ENCODE data around the gene GALNT17.

Gene GALNT17

DNA sequence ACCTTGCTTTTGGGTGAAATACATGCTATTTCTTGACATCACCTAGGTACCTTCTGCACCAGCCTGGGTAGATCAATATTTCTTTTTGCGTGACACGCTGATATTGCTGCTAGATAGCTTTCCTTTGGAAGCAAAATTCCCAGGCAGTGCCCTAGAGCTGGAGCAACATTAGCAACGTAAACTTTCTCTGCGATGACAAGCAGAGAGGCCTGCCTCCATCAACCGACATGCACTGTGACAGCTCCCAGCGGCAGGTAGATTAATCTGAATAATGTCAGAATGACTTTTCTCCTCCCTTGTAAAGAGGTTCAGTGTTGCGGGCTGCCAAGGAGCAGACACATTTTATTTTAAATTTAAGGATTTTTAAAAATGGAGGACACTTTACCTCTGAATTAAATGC is 307.4 kb downstream of the GALNT17 start:
- Mint-ChIP-seq H3K4me1 (no peaks in the 10 kb centered on the region), H3K36me3 (no peaks in the 10 kb centered on the region), H3K9me3 (peaks cover 4% of the 10 kb centered on the region)

DNA sequence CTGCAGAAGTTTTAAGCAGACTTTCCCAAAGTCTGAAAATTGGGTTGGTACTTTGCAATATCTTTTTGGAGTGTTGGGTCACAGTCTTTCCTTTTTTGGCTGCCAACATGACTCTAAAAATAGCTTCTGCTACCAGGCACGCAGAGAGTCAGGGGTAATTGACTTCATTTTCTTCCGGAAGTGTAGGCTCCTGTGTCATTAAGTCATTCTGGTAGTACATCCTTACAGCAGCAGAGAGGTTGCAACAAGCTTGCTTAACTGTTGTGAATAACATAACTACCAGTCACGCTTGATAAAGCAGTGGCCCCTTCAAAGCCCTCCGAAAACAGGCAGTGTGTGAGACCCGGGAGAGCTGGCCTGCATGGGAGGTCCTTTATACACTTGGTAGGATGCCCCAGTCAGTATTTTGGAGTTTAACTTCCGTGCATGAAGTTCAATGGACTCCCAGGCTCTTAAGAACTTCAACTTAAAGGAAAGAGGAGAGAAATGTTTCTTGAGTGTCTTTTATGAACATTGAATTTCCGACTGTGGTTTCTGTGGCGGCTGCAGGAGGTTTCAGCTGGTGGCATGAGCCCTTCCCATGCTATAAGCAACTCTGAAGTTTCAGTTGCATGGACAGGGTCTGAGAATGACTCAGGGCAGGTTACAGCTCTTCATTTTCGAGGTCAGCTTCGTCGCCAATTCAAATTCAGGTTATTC is 310.7 kb downstream of the GALNT17 start:
- Mint-ChIP-seq H3K9me3 (peaks cover 4% of the 10 kb centered on the region), H3K4me3 (no peak overlapping the region), H3K4me1 (no peaks in the 10 kb centered on the region), H3K36me3 (no peaks in the 10 kb centered on the region), H3K27ac (no peak overlapping the region)
- ATAC-seq (no peak), DNase-seq (ENCODE audit: low spot score in 2 of 2) (no peak)

More for the DNA sequence above, 307.4 kb downstream of the GALNT17 start:
- no peak overlapping the region for H3K27ac Mint-ChIP-seq
- no peak overlapping the region for H3K4me3 Mint-ChIP-seq
- no peak for DNase-seq (ENCODE audit: low spot score in 2 of 2)
- ATAC-seq, result no peak

DNA sequence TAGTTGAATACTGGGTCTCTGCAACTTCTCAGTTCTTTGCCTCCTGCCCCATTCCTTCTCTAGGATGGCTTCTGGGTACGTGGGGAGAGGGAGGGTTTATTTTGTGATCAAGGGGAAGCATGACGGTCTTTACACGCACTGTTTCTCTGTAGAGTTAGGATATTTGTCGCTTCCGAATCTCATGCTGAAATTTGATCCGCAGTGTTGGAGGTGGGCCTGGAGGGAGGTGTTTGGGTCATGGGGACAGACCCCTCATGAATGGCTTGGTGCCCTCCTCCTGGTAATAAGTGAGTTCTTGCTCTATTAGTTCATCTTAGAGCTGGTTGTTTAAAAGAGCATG is 311.2 kb downstream of the GALNT17 start:
- ATAC-seq, result no peak
- H3K36me3 Mint-ChIP-seq, result no peaks in the 10 kb centered on the region
- H3K9me3 Mint-ChIP-seq, result peaks cover 10% of the 10 kb centered on the region
- DNase-seq (ENCODE audit: low spot score in 2 of 2), result no peak
- H3K27ac Mint-ChIP-seq, result no peak overlapping the region
- no peak overlapping the region for H3K4me3 Mint-ChIP-seq
- no peaks in the 10 kb centered on the region for H3K4me1 Mint-ChIP-seq

DNA sequence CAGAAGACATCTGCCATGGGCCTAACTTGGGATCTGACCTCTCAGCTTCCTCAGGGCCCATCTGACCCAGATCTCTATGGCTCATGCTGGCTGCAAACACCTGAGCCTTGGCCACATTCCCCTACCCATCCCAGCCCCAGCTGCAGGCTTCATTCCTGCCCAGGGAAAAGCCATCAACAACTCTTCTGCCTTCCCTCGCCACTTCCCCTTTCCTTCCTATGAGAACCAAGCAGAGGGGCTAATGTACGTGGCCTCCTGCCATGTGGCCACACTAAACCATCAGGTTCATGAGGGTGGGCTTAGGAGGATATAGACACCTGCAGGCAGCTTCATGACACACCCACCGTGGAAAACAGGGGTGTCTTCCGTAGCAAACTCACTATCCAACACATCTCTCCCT is 312.2 kb downstream of the GALNT17 start:
- DNase-seq (ENCODE audit: low spot score in 2 of 2), result no peak
- ATAC-seq, result no peak
- Mint-ChIP-seq H3K4me1 (no peaks in the 10 kb centered on the region), H3K27ac (no peak overlapping the region), H3K4me3 (no peak overlapping the region), H3K36me3 (no peaks in the 10 kb centered on the region), H3K9me3 (peaks cover 13% of the 10 kb centered on the region)

DNA sequence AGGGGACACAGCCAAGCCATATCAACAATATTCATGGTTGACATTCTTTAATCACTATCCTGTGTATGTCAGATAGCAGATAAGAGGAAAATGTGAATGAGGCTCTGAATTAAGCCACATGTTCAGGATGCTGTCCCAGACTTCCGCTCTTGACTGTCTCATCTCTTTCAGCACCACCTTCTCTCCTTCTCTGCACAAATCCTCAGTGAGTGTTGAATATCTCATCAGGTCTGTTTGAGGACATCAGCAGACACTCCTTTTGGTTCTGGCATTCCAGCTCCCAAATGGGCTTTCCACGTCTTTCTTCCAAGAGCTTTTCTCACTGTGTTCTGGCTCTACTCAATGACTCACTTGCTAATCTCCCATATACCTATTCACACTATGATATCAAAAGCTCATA is 321.7 kb downstream of the GALNT17 start:
- H3K4me3 Mint-ChIP-seq, result no peak overlapping the region
- H3K27ac Mint-ChIP-seq, result no peak overlapping the region
- no peaks in the 10 kb centered on the region for H3K36me3 Mint-ChIP-seq
- H3K9me3 Mint-ChIP-seq, result peaks cover 11% of the 10 kb centered on the region
- ATAC-seq, result no peak
- DNase-seq (ENCODE audit: low spot score in 2 of 2), result no peak
- no peaks in the 10 kb centered on the region for H3K4me1 Mint-ChIP-seq

DNA sequence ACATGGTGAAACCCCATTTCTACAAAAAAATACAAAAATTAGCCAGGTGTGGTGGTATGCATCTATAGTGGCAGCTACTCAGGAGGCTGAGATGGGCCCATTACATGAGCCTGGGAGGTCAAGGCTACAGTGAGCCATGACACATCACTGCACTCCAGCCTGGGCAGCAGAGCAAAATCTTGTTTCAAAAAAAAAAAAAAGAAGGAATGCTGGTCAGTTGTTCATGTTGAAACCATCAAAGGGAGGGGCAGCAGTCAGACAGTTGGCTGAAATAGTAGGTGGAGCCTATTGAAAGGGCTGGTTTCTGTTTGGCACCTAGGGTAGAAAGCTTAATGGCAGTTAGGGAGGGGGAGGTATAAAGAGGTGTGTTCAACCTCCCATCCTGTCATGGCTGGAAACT is 323.0 kb downstream of the GALNT17 start:
- DNase-seq (ENCODE audit: low spot score in 2 of 2) (no peak), ATAC-seq (no peak)
- Mint-ChIP-seq H3K9me3 (peaks cover 11% of the 10 kb centered on the region), H3K27ac (no peak overlapping the region), H3K4me3 (no peak overlapping the region), H3K36me3 (no peaks in the 10 kb centered on the region), H3K4me1 (no peaks in the 10 kb centered on the region)

DNA sequence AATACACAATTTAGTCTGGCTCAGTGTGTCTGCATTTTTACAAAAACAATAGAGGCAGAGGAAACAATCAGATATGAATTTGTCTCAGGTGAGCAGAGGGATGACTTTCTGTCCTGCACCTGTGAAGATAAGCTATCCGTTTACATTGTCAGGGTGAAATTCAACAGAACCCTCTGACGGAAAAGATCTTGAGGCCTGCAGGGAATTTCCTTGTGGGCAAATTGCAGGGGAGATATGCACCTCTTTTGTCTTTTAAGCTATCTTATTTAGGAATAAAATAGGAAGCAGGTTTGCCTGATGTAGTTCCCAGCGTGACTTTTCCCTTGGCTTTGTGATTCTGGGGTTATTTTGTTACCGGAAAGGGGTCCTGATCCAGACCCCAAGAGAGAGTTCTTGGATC is 325.1 kb downstream of the GALNT17 start:
- no peak overlapping the region for H3K27ac Mint-ChIP-seq
- ATAC-seq (no peak), DNase-seq (ENCODE audit: low spot score in 2 of 2) (no peak)
- H3K9me3 Mint-ChIP-seq, result peaks cover 8% of the 10 kb centered on the region
- no peaks in the 10 kb centered on the region for H3K36me3 Mint-ChIP-seq
- H3K4me1 Mint-ChIP-seq, result no peaks in the 10 kb centered on the region
- no peak overlapping the region for H3K4me3 Mint-ChIP-seq

DNA sequence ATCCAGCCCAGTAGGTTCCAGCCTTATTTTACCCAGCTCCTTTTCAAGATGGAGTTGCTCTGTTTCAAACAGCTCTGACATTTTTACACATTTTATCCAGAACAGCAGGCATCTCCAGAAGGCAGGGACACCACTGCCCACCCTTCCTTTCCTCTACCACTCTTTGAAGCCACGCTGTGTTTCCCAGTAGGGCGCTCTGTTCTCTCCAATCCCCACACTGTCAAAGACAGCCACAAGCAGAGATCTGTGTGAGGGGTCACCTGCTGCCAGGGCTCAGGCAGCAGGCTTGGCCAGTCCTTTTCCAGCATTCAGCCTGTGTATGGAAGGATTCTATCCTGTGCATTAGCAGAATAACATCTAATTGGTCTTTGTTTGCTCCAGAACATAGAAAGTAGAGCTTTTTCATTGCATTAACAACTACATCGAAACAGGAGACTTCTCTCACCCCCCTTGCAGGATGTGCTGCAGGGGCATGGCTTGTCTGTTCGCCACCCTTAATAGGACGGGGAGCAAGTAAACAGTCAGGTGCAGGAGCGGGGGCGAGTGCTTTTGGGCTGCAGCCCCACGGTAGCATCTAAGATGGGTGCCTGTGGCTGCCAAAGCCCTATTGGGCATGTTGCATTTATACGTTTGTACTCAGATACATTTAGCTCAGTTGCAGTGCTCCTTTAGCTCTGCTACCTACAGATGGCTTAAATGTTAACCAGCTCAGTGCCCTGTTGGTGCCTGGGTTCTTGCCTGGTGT is 326.1 kb downstream of the GALNT17 start:
- Mint-ChIP-seq H3K27ac (no peak overlapping the region), H3K9me3 (peaks cover 10% of the 10 kb centered on the region), H3K36me3 (no peaks in the 10 kb centered on the region)

DNA sequence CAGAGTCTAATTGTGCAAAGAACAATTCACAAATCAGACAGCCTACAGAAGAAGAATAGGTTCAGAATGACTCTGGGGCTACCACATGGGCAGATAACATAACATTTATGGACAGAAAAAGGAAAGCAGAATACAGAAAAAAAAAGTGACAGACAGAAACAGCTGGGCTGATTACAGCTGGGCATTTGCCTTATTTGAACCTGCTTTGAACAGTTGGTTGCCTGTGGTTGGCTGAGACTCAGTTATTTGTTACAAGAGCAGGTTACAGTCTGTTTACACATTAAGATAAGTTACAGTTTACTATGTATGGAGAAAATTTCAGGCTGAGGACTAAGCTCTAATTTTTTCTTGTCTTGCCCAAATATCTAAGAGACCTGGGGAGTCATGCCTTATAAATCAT is 327.2 kb downstream of the GALNT17 start:
- Mint-ChIP-seq H3K36me3 (no peaks in the 10 kb centered on the region), H3K4me3 (no peak overlapping the region), H3K9me3 (peaks cover 7% of the 10 kb centered on the region), H3K4me1 (no peaks in the 10 kb centered on the region), H3K27ac (no peak overlapping the region)
- no peak for DNase-seq (ENCODE audit: low spot score in 2 of 2)
- no peak for ATAC-seq

More for the DNA sequence above, 326.1 kb downstream of the GALNT17 start:
- H3K4me1 Mint-ChIP-seq, result no peaks in the 10 kb centered on the region
- ATAC-seq, result no peak
- DNase-seq (ENCODE audit: low spot score in 2 of 2), result no peak
- no peak overlapping the region for H3K4me3 Mint-ChIP-seq

DNA sequence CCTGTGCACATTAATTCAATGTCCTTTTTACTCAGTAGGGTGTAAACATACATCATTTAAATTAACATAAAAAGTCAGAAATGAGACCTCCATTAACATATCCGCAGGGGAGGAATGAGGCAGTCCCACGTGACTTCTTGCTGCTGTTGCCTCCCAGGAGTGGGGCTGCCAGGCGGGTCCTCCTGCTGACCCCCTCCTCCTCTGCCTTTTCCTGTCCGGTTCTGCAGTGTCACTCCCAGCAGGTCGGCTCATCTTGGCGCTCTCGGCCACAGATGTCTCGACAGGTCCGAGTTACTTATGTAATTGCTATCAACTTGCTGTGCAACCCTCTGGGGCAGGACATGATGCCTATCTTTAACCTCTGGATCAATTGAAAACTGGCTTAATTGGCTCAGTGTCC is 329.6 kb downstream of the GALNT17 start:
- Mint-ChIP-seq H3K36me3 (no peaks in the 10 kb centered on the region), H3K4me3 (no peak overlapping the region), H3K27ac (no peak overlapping the region), H3K9me3 (peaks cover 8% of the 10 kb centered on the region), H3K4me1 (no peaks in the 10 kb centered on the region)
- DNase-seq (ENCODE audit: low spot score in 2 of 2) (no peak), ATAC-seq (no peak)

DNA sequence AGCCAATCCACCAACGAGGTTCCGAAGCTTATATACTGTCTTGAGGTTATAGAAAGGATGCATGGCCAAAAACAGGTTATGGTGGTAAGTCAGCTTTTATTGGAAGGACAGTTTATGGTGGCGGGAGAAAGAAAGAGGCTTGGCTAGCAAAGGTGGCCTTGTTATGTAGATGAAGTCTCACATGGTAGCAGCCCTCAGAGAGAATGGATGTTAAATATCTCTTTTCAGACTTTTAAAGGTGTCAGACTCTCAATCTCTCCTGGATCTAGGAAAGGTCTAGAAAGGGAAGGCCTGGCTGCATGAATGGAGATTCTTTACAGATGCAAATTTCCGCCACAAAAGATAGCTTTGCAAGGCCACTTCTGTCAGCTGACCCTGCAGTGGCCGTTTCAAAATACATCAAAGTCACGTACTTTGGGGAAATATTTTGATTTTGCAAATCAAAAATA is 333.8 kb downstream of the GALNT17 start:
- H3K4me3 Mint-ChIP-seq, result no peak overlapping the region
- no peaks in the 10 kb centered on the region for H3K36me3 Mint-ChIP-seq
- no peak overlapping the region for H3K27ac Mint-ChIP-seq
- H3K9me3 Mint-ChIP-seq, result peaks cover 13% of the 10 kb centered on the region
- DNase-seq (ENCODE audit: low spot score in 2 of 2), result no peak
- H3K4me1 Mint-ChIP-seq, result no peaks in the 10 kb centered on the region
- ATAC-seq, result no peak

DNA sequence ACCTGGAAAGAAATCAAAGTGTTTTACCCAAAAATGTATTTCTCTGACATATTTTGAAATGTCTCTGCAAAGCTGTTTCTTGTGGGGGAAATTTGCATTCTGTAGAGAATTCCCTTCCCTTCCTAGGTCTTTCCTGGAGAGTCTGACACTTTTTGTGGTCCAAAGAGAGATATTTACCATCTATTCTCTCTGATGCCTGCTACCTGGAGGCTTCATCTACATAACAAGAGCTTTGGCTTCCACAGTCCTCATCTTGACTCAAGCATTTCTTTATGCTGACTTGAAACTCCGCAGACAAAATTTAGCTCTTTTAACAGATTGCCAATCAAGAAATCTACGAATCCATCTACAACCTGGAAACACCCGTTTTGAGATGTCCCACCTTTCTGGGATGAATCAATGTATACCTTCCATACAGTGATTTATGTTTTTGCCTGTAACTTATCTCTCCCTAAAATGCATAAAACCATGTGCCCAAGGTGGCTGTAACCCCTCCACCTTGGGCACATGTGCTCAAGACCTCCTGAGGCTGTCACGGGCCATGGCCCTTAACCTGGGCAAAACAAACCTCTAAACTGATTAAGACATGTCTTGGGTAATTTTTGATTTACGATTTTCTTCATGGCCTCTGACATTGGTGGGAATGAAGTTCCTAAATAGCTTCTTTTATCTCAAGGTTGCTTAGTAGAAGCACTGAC is 334.7 kb downstream of the GALNT17 start:
- Mint-ChIP-seq H3K9me3 (peaks cover 13% of the 10 kb centered on the region), H3K36me3 (no peaks in the 10 kb centered on the region), H3K4me1 (no peaks in the 10 kb centered on the region), H3K4me3 (no peak overlapping the region), H3K27ac (no peak overlapping the region)
- no peak for ATAC-seq
- no peak for DNase-seq (ENCODE audit: low spot score in 2 of 2)

DNA sequence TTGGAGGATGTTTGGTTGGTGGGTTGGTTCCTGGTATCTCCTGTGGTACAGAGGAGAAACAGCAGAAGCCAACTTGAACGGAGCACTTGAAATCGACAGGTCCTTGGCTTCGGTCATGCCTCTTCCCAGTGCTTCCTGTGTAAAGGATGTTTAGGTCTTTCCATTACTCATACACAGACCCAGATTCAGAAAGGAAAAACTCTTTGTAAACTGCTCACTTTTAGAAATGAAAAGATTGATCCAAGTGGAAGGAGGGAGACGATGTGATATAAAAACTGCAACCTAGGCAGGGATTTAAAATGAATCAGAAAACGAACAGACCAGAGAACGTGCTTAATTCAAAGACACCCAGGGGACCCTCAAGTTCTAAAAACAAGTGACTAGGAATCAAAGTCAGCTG is 338.4 kb downstream of the GALNT17 start:
- DNase-seq (ENCODE audit: low spot score in 2 of 2) (no peak), ATAC-seq (no peak)
- Mint-ChIP-seq H3K9me3 (peaks cover 11% of the 10 kb centered on the region), H3K4me1 (no peaks in the 10 kb centered on the region), H3K27ac (no peak overlapping the region), H3K36me3 (no peaks in the 10 kb centered on the region), H3K4me3 (no peak overlapping the region)

DNA sequence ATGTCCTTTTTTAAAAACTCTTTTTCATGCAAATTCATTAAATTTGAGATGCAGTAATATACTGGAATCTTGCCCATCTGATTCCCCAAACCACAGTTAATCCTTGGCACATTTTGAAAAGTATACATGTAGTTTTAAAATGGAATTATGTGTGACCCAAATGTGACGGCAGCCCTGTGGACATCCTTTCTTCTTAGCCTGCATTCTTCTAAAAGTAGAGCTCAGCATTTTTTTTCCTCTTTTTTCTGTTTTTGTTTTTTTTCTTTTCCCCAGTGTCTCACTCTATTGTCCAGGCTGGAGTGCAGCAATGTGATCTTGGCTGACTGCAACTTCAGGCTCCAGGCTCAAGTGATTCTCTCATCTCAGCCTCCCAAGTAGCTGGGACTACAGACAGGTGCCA is 338.9 kb downstream of the GALNT17 start:
- Mint-ChIP-seq H3K4me3 (no peak overlapping the region), H3K36me3 (no peaks in the 10 kb centered on the region), H3K4me1 (no peaks in the 10 kb centered on the region), H3K27ac (no peak overlapping the region), H3K9me3 (peaks cover 7% of the 10 kb centered on the region)
- DNase-seq (ENCODE audit: low spot score in 2 of 2) (no peak), ATAC-seq (no peak)

DNA sequence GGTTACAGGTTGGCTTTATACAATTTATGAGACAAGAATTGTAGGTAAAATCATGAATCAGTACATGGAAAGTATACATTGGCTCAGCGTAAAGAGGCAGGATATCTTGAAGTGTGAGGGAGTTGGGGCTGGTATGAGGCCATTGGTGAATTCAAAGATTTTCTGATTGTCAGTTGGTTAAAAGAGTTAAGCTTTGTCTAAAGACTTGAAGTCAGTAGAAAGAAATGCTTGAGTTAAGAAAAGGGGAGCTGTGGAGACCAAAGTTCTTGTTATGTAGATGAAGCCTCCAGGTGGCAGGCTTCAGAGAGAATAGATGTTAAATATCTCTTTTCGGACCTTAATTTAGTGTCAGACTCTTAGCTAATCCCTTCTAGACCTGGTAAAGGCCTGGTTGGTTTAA is 341.0 kb downstream of the GALNT17 start:
- Mint-ChIP-seq H3K4me1 (no peaks in the 10 kb centered on the region), H3K36me3 (no peaks in the 10 kb centered on the region), H3K27ac (no peak overlapping the region)

More for the DNA sequence above, 341.0 kb downstream of the GALNT17 start:
- DNase-seq (ENCODE audit: low spot score in 2 of 2), result no peak
- Mint-ChIP-seq H3K9me3 (peaks cover 14% of the 10 kb centered on the region), H3K4me3 (no peak overlapping the region)
- no peak for ATAC-seq

Data from stimulated activated effector memory CD8-positive, alpha-beta T cell treated with anti-CD3 and anti-CD28 coated beads, Interleukin-12 subunit alpha, Interleukin-12 subunit beta, amount 100 ng/mL, for 72 hours (primary cell).